Measurements from ENCODE around the gene ZNF697. TPM values are rescaled to one million over a fixed set of nuclear protein-coding genes. Genes with fewer than 3 reads are reported as not detected.
A peak's percentile ranks its signal among the peaks of the same experiment; 100 is the strongest.

The ZNF697 gene
- total and polyA plus RNA-seq, 4 donors, result 2.3 to 22.2 (median 5.0) TPM

GRCh38 chr1:119670898-119671297, 22.8 kb upstream of the ZNF697 start:
- Histone ChIP-seq H3K4me1 (ENCODE audit: control insufficient read depth in 5 of 5, insufficient read depth in 5 of 5, low read length in 5 of 5) (peaks cover 0 to 18% (median 4%) of the 10 kb centered on the region in 5 donors), H3K4me3 (no peak overlapping the region), H3K9me3 (ENCODE audit: control insufficient read depth in 4 of 4, insufficient read depth in 3 of 4, low read length in 3 of 4) (no peaks in the 10 kb centered on the region), H3K27me3 (ENCODE audit: control insufficient read depth in 3 of 3, insufficient read depth in 3 of 3, low read length in 2 of 3) (no peaks in the 10 kb centered on the region), H3K36me3 (ENCODE audit: control insufficient read depth in 4 of 4, insufficient read depth in 4 of 4, low read length in 4 of 4) (no peaks in the 10 kb centered on the region), H3K9ac (ENCODE audit: insufficient read depth in 1 of 2, low read length in 2 of 2) (no peak overlapping the region), H3K27ac (ENCODE audit: low read depth in 1 of 2, low read length in 1 of 2) (no peak overlapping the region)
- ATAC-seq (ENCODE audit: insufficient read depth, low FRiP score) (no peak), DNase-seq (no peak)
- TF ChIP-seq, protein P1, sequence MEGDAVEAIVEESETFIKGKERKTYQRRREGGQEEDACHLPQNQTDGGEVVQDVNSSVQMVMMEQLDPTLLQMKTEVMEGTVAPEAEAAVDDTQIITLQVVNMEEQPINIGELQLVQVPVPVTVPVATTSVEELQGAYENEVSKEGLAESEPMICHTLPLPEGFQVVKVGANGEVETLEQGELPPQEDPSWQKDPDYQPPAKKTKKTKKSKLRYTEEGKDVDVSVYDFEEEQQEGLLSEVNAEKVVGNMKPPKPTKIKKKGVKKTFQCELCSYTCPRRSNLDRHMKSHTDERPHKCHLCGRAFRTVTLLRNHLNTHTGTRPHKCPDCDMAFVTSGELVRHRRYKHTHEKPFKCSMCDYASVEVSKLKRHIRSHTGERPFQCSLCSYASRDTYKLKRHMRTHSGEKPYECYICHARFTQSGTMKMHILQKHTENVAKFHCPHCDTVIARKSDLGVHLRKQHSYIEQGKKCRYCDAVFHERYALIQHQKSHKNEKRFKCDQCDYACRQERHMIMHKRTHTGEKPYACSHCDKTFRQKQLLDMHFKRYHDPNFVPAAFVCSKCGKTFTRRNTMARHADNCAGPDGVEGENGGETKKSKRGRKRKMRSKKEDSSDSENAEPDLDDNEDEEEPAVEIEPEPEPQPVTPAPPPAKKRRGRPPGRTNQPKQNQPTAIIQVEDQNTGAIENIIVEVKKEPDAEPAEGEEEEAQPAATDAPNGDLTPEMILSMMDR (IDR thresholded peaks at IDR 0.05; ENCODE audit: control extremely low read depth, extremely low read depth), result no peak
- 96% methylated on average over 2 of the region's 2 CpGs for WGBS, 2 donors

- no peak for ATAC-seq (ENCODE audit: insufficient read depth, low FRiP score)
- 93 to 96% methylated on average over 6 of the region's 6 CpGs for WGBS, 2 donors
- no peak for DNase-seq
- TF ChIP-seq, protein P1 (IDR thresholded peaks at IDR 0.05; ENCODE audit: control extremely low read depth, extremely low read depth), result no peak
- H3K27ac ChIP-seq (ENCODE audit: low read depth in 1 of 2, low read length in 1 of 2), result no peak overlapping the region
- no peaks in the 10 kb centered on the region for H3K36me3 ChIP-seq (ENCODE audit: control insufficient read depth in 4 of 4, insufficient read depth in 4 of 4, low read length in 4 of 4)
- H3K9me3 ChIP-seq (ENCODE audit: control insufficient read depth in 4 of 4, insufficient read depth in 3 of 4, low read length in 3 of 4), result no peaks in the 10 kb centered on the region
- no peaks in the 10 kb centered on the region for H3K27me3 ChIP-seq (ENCODE audit: control insufficient read depth in 3 of 3, insufficient read depth in 3 of 3, low read length in 2 of 3)
- no peak overlapping the region for H3K4me3 ChIP-seq
- H3K9ac ChIP-seq (ENCODE audit: insufficient read depth in 1 of 2, low read length in 2 of 2), result no peak overlapping the region
- peaks cover 0 to 11% (median 0%) of the 10 kb centered on the region in 5 donors for H3K4me1 ChIP-seq (ENCODE audit: control insufficient read depth in 5 of 5, insufficient read depth in 5 of 5, low read length in 5 of 5)
These were observed 19.1 kb upstream of the ZNF697 start for GRCh38 chr1:119667173-119667572.

- WGBS, 2 donors, result 72 to 80% methylated on average over 5 of the region's 5 CpGs
These were observed 16.0 kb upstream of the ZNF697 start for GRCh38 chr1:119664067-119664466.

More at GRCh38 chr1:119664067-119664466, 16.0 kb upstream of the ZNF697 start:
- Histone ChIP-seq H3K9ac (ENCODE audit: insufficient read depth in 1 of 2, low read length in 2 of 2) (no peak overlapping the region), H3K27me3 (ENCODE audit: control insufficient read depth in 3 of 3, insufficient read depth in 3 of 3, low read length in 2 of 3) (no peaks in the 10 kb centered on the region), H3K4me3 (no peak overlapping the region), H3K4me1 (ENCODE audit: control insufficient read depth in 5 of 5, insufficient read depth in 5 of 5, low read length in 5 of 5) (peaks cover 0 to 29% (median 10%) of the 10 kb centered on the region in 5 donors), H3K27ac (ENCODE audit: low read depth in 1 of 2, low read length in 1 of 2) (no peak overlapping the region), H3K36me3 (ENCODE audit: control insufficient read depth in 4 of 4, insufficient read depth in 4 of 4, low read length in 4 of 4) (no peaks in the 10 kb centered on the region), H3K9me3 (ENCODE audit: control insufficient read depth in 4 of 4, insufficient read depth in 3 of 4, low read length in 3 of 4) (no peaks in the 10 kb centered on the region)
- peak in 1 of 3 donors; percentile 20 for DNase-seq
- TF ChIP-seq, protein P1 (IDR thresholded peaks at IDR 0.05; ENCODE audit: control extremely low read depth, extremely low read depth), result no peak
- ATAC-seq (ENCODE audit: insufficient read depth, low FRiP score), result no peak

Measured in lung (tissue), 12 donors.